ENCODE measurements around the gene FBXW7.

Gene FBXW7

DNA sequence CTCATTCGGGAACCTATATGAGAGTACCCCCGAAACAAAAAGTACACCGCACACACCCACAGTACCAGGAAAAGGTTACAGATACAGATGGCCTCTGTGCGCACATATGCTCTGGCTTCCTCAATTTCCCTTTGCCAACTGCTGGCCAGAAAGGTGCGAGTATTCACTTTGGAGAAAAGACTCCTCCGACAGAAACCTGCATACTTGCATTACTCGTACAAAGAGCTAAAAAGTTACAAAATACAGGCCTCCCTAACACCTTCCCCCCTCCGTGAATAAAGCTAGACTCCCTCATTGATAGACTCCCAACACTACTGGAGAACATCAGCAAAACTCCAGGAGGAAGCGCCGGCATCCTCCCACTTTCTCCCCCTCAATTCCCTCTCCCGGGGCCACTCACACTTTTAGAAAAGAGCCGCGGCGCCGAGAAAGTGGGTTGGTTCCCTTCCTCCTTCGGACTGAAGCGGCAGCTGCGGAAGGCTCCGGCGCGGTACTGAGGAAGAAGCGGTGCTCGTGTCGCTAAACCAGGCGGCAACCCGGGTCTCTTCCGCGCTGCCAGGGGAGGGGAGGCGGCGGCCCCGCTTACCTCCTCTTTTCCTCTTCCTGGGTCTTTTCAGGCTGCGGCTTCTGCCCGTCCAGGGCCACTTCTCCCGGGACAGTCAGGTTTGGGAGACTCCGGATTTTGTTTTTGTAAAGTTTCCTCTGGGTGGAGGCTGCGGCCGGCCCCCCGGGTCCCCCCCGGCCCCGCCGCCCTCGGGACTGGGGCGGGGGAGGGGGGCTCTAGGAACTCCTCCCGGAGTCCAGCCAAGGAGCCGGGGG, 1.1 kb downstream of the FBXW7 start:
- TF ChIP-seq POLR2AphosphoS5 (IDR thresholded peaks at IDR 0.05; ENCODE audit: low read depth, low read length) = no peak
- TF ChIP-seq TAF1 (IDR thresholded peaks at IDR 0.05; ENCODE audit: borderline replicate concordance, insufficient read depth, low read length) = no peak
- 0 out of 2 replicates have a peak, but pooled peaks have one; percentile 4 for TF ChIP-seq SIN3A (IDR thresholded peaks at IDR 0.05; ENCODE audit: borderline replicate concordance, insufficient read depth, low read length)

DNA sequence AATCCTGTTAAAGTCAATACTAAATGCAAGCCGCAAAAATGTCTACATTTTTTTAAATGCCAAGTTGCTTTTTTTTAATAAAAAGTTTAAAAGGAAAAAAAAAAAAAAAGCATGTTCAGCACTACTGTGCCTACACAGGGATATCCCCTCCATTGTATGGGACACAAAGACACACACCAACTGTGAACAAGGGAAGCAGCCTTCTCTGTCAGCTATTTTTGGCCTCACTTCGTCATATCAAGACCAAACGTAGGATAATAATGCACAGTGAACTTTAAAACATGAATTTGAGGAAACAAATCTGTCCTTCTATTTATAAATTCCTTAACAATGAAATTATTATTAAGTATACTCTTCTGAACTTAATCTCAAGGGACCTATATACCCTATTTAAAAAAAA, 4.4 kb downstream of the FBXW7 start:
- TF ChIP-seq, protein P1, sequence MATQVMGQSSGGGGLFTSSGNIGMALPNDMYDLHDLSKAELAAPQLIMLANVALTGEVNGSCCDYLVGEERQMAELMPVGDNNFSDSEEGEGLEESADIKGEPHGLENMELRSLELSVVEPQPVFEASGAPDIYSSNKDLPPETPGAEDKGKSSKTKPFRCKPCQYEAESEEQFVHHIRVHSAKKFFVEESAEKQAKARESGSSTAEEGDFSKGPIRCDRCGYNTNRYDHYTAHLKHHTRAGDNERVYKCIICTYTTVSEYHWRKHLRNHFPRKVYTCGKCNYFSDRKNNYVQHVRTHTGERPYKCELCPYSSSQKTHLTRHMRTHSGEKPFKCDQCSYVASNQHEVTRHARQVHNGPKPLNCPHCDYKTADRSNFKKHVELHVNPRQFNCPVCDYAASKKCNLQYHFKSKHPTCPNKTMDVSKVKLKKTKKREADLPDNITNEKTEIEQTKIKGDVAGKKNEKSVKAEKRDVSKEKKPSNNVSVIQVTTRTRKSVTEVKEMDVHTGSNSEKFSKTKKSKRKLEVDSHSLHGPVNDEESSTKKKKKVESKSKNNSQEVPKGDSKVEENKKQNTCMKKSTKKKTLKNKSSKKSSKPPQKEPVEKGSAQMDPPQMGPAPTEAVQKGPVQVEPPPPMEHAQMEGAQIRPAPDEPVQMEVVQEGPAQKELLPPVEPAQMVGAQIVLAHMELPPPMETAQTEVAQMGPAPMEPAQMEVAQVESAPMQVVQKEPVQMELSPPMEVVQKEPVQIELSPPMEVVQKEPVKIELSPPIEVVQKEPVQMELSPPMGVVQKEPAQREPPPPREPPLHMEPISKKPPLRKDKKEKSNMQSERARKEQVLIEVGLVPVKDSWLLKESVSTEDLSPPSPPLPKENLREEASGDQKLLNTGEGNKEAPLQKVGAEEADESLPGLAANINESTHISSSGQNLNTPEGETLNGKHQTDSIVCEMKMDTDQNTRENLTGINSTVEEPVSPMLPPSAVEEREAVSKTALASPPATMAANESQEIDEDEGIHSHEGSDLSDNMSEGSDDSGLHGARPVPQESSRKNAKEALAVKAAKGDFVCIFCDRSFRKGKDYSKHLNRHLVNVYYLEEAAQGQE (IDR thresholded peaks at IDR 0.05; ENCODE audit: insufficient read depth in 1 of 2, low read depth in 2 of 2, low read length in 2 of 2) = no peak
- TF ChIP-seq FOXP2 (optimal IDR thresholded peaks at IDR 0.05; ENCODE audit: borderline replicate concordance, extremely low read depth, extremely low read length, insufficient read depth) = no peak

DNA sequence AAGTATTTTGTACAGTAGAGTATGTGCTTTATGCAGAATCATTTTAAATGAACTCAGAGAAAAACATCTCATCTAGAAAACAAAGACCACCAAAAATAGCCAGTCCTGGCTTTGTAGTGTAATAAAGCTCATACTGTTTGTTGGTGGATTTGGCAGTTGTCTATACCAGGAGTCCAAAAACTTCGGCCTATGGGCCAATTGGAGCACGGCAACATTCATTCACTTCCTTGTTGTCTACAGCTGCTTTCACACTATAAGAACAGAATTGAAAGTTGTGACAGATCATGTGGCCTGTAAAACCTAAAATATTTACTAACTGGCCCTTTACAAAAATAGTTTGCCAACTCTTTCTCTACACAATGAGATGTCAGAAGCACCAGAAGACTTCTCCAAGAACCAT, 5.3 kb downstream of the FBXW7 start:
- no peak for TF ChIP-seq SIN3A (IDR thresholded peaks at IDR 0.05; ENCODE audit: borderline replicate concordance, insufficient read depth, low read length)

DNA sequence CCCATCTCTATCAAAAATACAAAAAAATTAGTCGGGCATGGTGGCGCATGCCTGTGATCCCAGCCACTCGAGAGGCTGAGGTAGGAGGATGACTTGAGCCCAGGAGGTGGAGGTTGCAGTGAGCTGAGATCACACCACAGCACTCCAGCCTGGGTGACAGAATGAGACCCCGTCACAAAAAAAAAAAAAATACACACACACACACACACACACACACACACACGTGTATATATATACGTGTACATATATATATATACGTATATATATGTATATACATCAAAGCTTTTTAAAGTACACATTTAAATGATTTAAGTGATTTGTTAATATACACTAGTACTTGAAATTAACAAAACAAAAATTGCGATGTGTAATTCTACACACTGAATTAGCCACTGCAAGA, 6.0 kb downstream of the FBXW7 start:
- TF ChIP-seq POLR2AphosphoS5 (IDR thresholded peaks at IDR 0.05; ENCODE audit: low read depth, low read length) (no peak), SIN3A (IDR thresholded peaks at IDR 0.05; ENCODE audit: borderline replicate concordance, insufficient read depth, low read length) (no peak), FOXP2 (optimal IDR thresholded peaks at IDR 0.05; ENCODE audit: borderline replicate concordance, extremely low read depth, extremely low read length, insufficient read depth) (no peak), TAF1 (IDR thresholded peaks at IDR 0.05; ENCODE audit: borderline replicate concordance, insufficient read depth, low read length) (no peak)
- TF ChIP-seq, protein P1 (IDR thresholded peaks at IDR 0.05; ENCODE audit: insufficient read depth in 1 of 2, low read depth in 2 of 2, low read length in 2 of 2) = no peak

DNA sequence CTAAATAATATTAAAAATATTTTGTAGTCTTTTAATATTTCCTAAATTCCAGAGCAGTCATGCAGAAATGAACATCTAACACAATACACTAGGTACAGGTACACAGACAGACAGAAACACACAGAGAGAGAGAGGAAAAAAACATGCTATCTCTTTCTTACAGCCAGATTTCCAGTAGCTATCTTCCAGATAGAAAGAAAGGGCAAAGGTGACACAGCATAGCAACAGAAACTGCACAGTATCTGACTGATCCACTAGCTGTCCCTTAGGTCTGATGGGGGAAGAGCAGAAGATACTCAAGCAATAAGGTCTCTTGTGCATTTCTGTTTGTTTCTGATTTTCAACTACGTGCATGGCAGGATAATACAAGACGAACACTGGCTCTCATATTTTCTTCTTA, 7.8 kb downstream of the FBXW7 start:
- TF ChIP-seq SIN3A (IDR thresholded peaks at IDR 0.05; ENCODE audit: borderline replicate concordance, insufficient read depth, low read length) = no peak
- TF ChIP-seq, protein P1 (IDR thresholded peaks at IDR 0.05; ENCODE audit: insufficient read depth in 1 of 2, low read depth in 2 of 2, low read length in 2 of 2) = no peak
- TF ChIP-seq TAF1 (IDR thresholded peaks at IDR 0.05; ENCODE audit: borderline replicate concordance, insufficient read depth, low read length) = no peak
- TF ChIP-seq FOXP2 (optimal IDR thresholded peaks at IDR 0.05; ENCODE audit: borderline replicate concordance, extremely low read depth, extremely low read length, insufficient read depth) = no peak
- TF ChIP-seq POLR2AphosphoS5 (IDR thresholded peaks at IDR 0.05; ENCODE audit: low read depth, low read length) = no peak

DNA sequence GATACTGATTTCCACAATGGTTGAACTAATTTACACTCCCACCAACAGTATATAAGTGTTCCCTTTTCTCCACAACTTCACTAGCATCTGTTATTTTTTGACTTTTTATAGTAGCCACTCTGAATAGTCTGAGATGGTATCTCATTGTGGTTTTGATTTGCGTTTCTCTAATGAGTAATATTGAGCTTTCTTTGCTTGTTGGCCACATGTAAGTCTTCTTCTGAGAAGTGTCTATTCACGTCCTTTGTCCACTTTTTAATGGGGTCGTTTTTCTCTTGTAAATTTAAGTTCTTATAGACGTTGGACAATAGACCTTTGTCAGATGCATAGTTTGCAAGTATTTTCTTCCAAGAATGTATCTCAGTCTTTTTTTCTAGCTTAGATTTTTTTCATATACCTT, 10.0 kb downstream of the FBXW7 start:
- TF ChIP-seq FOXP2 (optimal IDR thresholded peaks at IDR 0.05; ENCODE audit: borderline replicate concordance, extremely low read depth, extremely low read length, insufficient read depth) = no peak
- TF ChIP-seq SIN3A (IDR thresholded peaks at IDR 0.05; ENCODE audit: borderline replicate concordance, insufficient read depth, low read length) = no peak

DNA sequence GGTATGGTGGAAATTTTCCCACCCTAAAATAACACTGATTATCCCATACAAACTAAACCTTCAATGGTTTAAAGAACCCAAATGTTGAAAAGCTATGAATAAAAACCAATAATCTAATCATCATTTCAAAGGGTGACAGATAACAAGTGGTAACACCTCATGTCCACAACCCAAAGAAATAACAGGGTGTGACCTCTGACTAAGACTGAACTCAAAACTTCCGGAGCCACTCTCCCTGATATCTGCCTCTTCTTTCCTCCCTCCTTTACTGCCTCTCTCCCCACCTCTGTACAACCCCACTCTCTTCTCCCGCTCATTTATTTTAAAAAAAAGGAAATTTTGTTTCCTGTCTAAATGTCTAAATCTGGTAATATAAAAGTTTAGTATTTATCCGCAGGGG, 11.5 kb downstream of the FBXW7 start:
- no peak for TF ChIP-seq TAF1 (IDR thresholded peaks at IDR 0.05; ENCODE audit: borderline replicate concordance, insufficient read depth, low read length)
- TF ChIP-seq, protein P1 (IDR thresholded peaks at IDR 0.05; ENCODE audit: insufficient read depth in 1 of 2, low read depth in 2 of 2, low read length in 2 of 2) = no peak
- TF ChIP-seq POLR2AphosphoS5 (IDR thresholded peaks at IDR 0.05; ENCODE audit: low read depth, low read length) = no peak

All from PFSK-1 (cell line).